IMR-90 (cell line): ENCODE results near the gene ENDOG. TPM values are rescaled to one million over a fixed set of nuclear protein-coding genes. Genes with fewer than 3 reads are reported as not detected.

Experiments
- ATAC-seq: fragments of 200-7000 bp; cut with Tn5 transposase; 2 replicates; pipeline ENCODE4 v1.9.1; 2020; ENCODE audit warnings: low read depth, mild to moderate bottlenecking, moderate library complexity
- BruUV-seq: library from RNA; stranded (reverse); fragments of 400-500 nt; replicated peaks from 2 replicates; lab custom pipeline; 2021; lab: Mats Ljungman, UMichigan
- CTCF ChIA-PET: fragments of 300-600 bp; formaldehyde crosslinking; extraction: SDS; loops from one replicate; lab custom pipeline; 2021; ENCODE audit warnings: antibody characterized with exemption; lab: Yijun Ruan, JAX
- POLR2A ChIA-PET: fragments of 300-600 bp; sonication (Branson Sonifier 250); formaldehyde crosslinking; loops from one replicate; lab custom pipeline; 2022; ENCODE audit warnings: antibody characterized with exemption; ENCODE audit not compliant: unreplicated experiment; lab: Charles Lee
- DNase-seq: peaks from one replicate; pipeline ENCODE4 v3.0.0; 2013
- H2AFZ ChIP-seq: replicated peaks from 2 replicates; pipeline ENCODE3; 2013; ENCODE audit warnings: low read length, mild to moderate bottlenecking; ENCODE audit not compliant: poor library complexity
- H2AK5ac ChIP-seq: 2 replicates; pipeline ENCODE4 v1.6.1; 2013; ENCODE audit warnings: low read depth, low read length, inconsistent platforms
- H2AK9ac ChIP-seq: replicated peaks from 2 replicates; pipeline ENCODE3; 2013; ENCODE audit warnings: mild to moderate bottlenecking, low read depth, low read length, moderate library complexity; ENCODE audit not compliant: poor library complexity
- H2BK120ac ChIP-seq: 2 replicates; pipeline ENCODE4 v1.6.1; 2013; ENCODE audit warnings: low read depth, low read length, inconsistent platforms
- H2BK15ac ChIP-seq: 3 replicates; pipeline ENCODE4 v1.6.1; 2013; ENCODE audit warnings: low read depth, low read length, inconsistent platforms
- H2BK20ac ChIP-seq: 2 replicates; pipeline ENCODE4 v1.6.1; 2013; ENCODE audit warnings: low read depth, mild to moderate bottlenecking, inconsistent platforms, low read length, moderate library complexity
- H2BK5ac ChIP-seq: 2 replicates; pipeline ENCODE4 v1.6.1; 2013; ENCODE audit warnings: mild to moderate bottlenecking, low read depth, low read length, inconsistent platforms; ENCODE audit not compliant: poor library complexity, severe bottlenecking
- H3K14ac ChIP-seq: replicated peaks from 2 replicates; pipeline ENCODE4 v1.6.1; 2013; ENCODE audit warnings: low read depth, low read length, inconsistent platforms
- H3K18ac ChIP-seq: 2 replicates; pipeline ENCODE4 v1.6.1; 2013; ENCODE audit warnings: low read depth, low read length, control low read depth
- H3K23ac ChIP-seq: 2 replicates; pipeline ENCODE4 v1.6.1; 2013; ENCODE audit warnings: low read depth, low read length, inconsistent platforms
- H3K27ac ChIP-seq: 2 replicates; pipeline ENCODE4 v1.5.1; 2013; ENCODE audit warnings: mild to moderate bottlenecking, control low read depth, low read length; ENCODE audit not compliant: insufficient read depth
- H3K27me3 ChIP-seq: 2 replicates; pipeline ENCODE4 v1.6.1; 2013; ENCODE audit warnings: low read length; ENCODE audit not compliant: control insufficient read depth, insufficient read depth
- H3K36me3 ChIP-seq: 2 replicates; pipeline ENCODE4 v1.6.1; 2013; ENCODE audit warnings: low read length, mixed read lengths; ENCODE audit not compliant: control insufficient read depth, insufficient read depth
- H3K4ac ChIP-seq: 2 replicates; pipeline ENCODE4 v1.6.1; 2013; ENCODE audit warnings: low read depth, low read length, inconsistent platforms
- H3K4me1 ChIP-seq: 2 replicates; pipeline ENCODE4 v1.6.1; 2013; ENCODE audit warnings: low read length, mixed read lengths; ENCODE audit not compliant: control insufficient read depth, insufficient read depth
- H3K4me2 ChIP-seq: 2 replicates; pipeline ENCODE4 v1.6.1; 2013; ENCODE audit warnings: low read depth, mild to moderate bottlenecking, control low read depth, low read length, moderate library complexity
- H3K4me3 ChIP-seq: 2 replicates; pipeline ENCODE4 v1.5.1; 2013; ENCODE audit warnings: low read depth, mild to moderate bottlenecking, control low read depth, low read length, moderate library complexity; ENCODE audit not compliant: insufficient read depth
- H3K56ac ChIP-seq: 2 replicates; pipeline ENCODE4 v1.6.1; 2013; ENCODE audit warnings: low read length, inconsistent platforms; ENCODE audit not compliant: insufficient read depth; ENCODE audit errors: extremely low read depth
- H3K79me1 ChIP-seq, 2 experiments: 2 replicates each; pipeline ENCODE4 v1.6.1; 2013; ENCODE audit warnings: low read length in 2 of 2, inconsistent platforms in 1 of 2, low read depth in 1 of 2
- H3K9ac ChIP-seq: 2 replicates; pipeline ENCODE4 v1.6.1; 2013; ENCODE audit warnings: low read depth, low read length, control low read depth
- H3K9me1 ChIP-seq: 2 replicates; pipeline ENCODE4 v1.6.1; 2013; ENCODE audit warnings: low read length, inconsistent platforms; ENCODE audit not compliant: insufficient read depth
- H3K9me3 ChIP-seq: 2 replicates; pipeline ENCODE4 v1.6.1; 2013; ENCODE audit warnings: low read length; ENCODE audit not compliant: control insufficient read depth, insufficient read depth
- H4K20me1 ChIP-seq: 2 replicates; pipeline ENCODE4 v1.6.1; 2013; ENCODE audit warnings: low read length, inconsistent platforms; ENCODE audit not compliant: insufficient read depth
- H4K5ac ChIP-seq: 2 replicates; pipeline ENCODE4 v1.6.1; 2013; ENCODE audit warnings: mild to moderate bottlenecking, low read depth, low read length, control low read depth
- H4K8ac ChIP-seq, 2 experiments: 2 replicates each; pipeline ENCODE4 v1.6.1; 2013; ENCODE audit warnings: low read depth in 2 of 2, low read length in 2 of 2, control low read depth in 1 of 2, inconsistent platforms in 1 of 2
- H4K91ac ChIP-seq: 2 replicates; pipeline ENCODE4 v1.6.1; 2013; ENCODE audit warnings: low read depth, low read length, inconsistent platforms; ENCODE audit not compliant: insufficient read depth
- BHLHE40 ChIP-seq: fragments of 150-350 bp; IDR thresholded peaks from 2 replicates; pipeline ENCODE4 v1.6.1; 2016; ENCODE audit warnings: mild to moderate bottlenecking, low read depth, low read length
- CEBPB ChIP-seq: IDR thresholded peaks from 2 replicates; pipeline ENCODE4 v1.6.1; 2012; ENCODE audit warnings: low read depth, low read length, improper control_type of control experiment
- CHD1 ChIP-seq: IDR thresholded peaks from 2 replicates; pipeline ENCODE4 v1.6.1; 2012; ENCODE audit warnings: low read depth, low read length, improper control_type of control experiment
- ELK1 ChIP-seq: fragments of 150-350 bp; IDR thresholded peaks from 2 replicates; pipeline ENCODE4 v1.6.1; 2016; ENCODE audit warnings: low read depth, mild to moderate bottlenecking, low read length, moderate library complexity, borderline replicate concordance
- MAFK ChIP-seq: IDR thresholded peaks from 2 replicates; pipeline ENCODE4 v1.6.1; 2012; ENCODE audit warnings: low read depth, low read length, improper control_type of control experiment
- MAZ ChIP-seq: IDR thresholded peaks from 2 replicates; pipeline ENCODE4 v1.6.1; 2012; ENCODE audit warnings: low read depth, mild to moderate bottlenecking, low read length, improper control_type of control experiment, moderate library complexity, borderline replicate concordance
- MXI1 ChIP-seq: IDR thresholded peaks from 2 replicates; pipeline ENCODE4 v1.6.1; 2012; ENCODE audit warnings: low read depth, mild to moderate bottlenecking, low read length, moderate library complexity, borderline replicate concordance
- NFE2L2 ChIP-seq: fragments of 150-350 bp; IDR thresholded peaks from 2 replicates; pipeline ENCODE4 v1.6.1; 2016; ENCODE audit warnings: low read depth, mild to moderate bottlenecking, low read length
- POLR2A ChIP-seq: IDR thresholded peaks from 2 replicates; pipeline ENCODE4 v1.6.1; 2012; ENCODE audit warnings: mild to moderate bottlenecking, low read depth, low read length
- RAD21 ChIP-seq: IDR thresholded peaks from 2 replicates; pipeline ENCODE4 v1.6.1; 2012; ENCODE audit warnings: low read length, improper control_type of control experiment
- RFX5 ChIP-seq: IDR thresholded peaks from 2 replicates; pipeline ENCODE4 v1.8.0; 2012; ENCODE audit warnings: low read depth, mild to moderate bottlenecking, low read length, moderate library complexity
- SMC3 ChIP-seq: fragments of 150-350 bp; IDR thresholded peaks from 2 replicates; pipeline ENCODE4 v1.6.1; 2016; ENCODE audit warnings: low read depth, mild to moderate bottlenecking, antibody characterized with exemption, low read length, moderate library complexity
- WGBS, 2 experiments: methylation state at CpG; one replicate each; pipeline versions ENCODE4 v1.1.5 to v1.1.7; 2013; ENCODE audit warnings: missing lambda C conversion rate in 2 of 2; ENCODE audit not compliant: insufficient read length in 1 of 2; ENCODE audit errors: extremely low coverage in 2 of 2; 5-methylcytosine and 5-hydroxymethylcytosine counted together
- dilution Hi-C: fragments of 300-500 bp; cut with HindIII; formaldehyde crosslinking; loops from one replicate; pipeline ENCODE4 v1.14.3; 2018; ENCODE audit warnings: low sequenced_read_pairs; ENCODE audit not compliant: unreplicated experiment
- in situ Hi-C: fragments of 300-500 bp; cut with MboI; formaldehyde crosslinking; loops from 3 replicates; pipeline ENCODE4 v1.14.3; 2019; ENCODE audit warnings: low sequenced_read_pairs, inconsistent platforms, mixed read lengths
- intact Hi-C: fragments of 100-400 bp; cut with micrococcal nuclease; formaldehyde crosslinking; loops from 2 replicates; pipeline ENCODE4 v1.10.0; 2022
- polyA plus RNA-seq, 3 experiments: library from polyadenylated mRNA; depleted of rRNA; stranded (reverse); fragments of >200 nt; gene quantifications; 2 replicates each; pipeline ENCODE4 v1.2.3, GENCODE V29; 2012; ENCODE audit warnings: low replicate concordance in 1 of 3
- total RNA-seq: library from RNA; depleted of rRNA; stranded (reverse); fragments of >200 nt; gene quantifications from 2 replicates; pipeline ENCODE4 v1.2.3, GENCODE V29; 2012
- TF ChIP-seq, protein P1 (sequence below): conservative IDR thresholded peaks from 2 replicates; pipeline ENCODE4 v1.5.1; 2012; ENCODE audit warnings: mild to moderate bottlenecking, low read depth, low read length, improper control_type of control experiment
- TF ChIP-seq, protein P2 (sequence below): fragments of 150-350 bp; IDR thresholded peaks from 2 replicates; pipeline ENCODE4 v1.6.1; 2017; ENCODE audit warnings: mild to moderate bottlenecking, antibody characterized with exemption, low read length, low read depth

The ENDOG gene
- total and polyA plus RNA-seq, 2 of the 4 experiments (the other 2 are of a cell fraction): 9.9 to 16.2 TPM

- ChIA-PET CTCF (interaction anchor here (1.2 to 1.7 kb wide), 2 partner anchors 9 to 10 kb away, joined by 3 to 4 read pairs; partner anchors contain the start of gene ZER1), POLR2A (no interaction called here)
- no peak overlapping the region for H2AFZ ChIP-seq
- no peak overlapping the region for H3K9ac ChIP-seq
- H3K23ac ChIP-seq: no peak overlapping the region
- no peak overlapping the region for H4K5ac ChIP-seq
- WGBS, 2 experiments: 90% methylated on average over 4 of the region's 7 CpGs; no CpG with 5 or more reads in 1 of the 2 experiments
- in situ Hi-C loops (no loop called here), intact Hi-C loops (no loop called here), dilution Hi-C loops (no loop called here)
- H3K4ac ChIP-seq: no peak overlapping the region
- peaks cover 5% of the 10 kb centered on the region; the same call in 1 of the 2 replicates for H3K4me1 ChIP-seq
- H3K18ac ChIP-seq: no peak overlapping the region
- DNase-seq (no peak), ATAC-seq (no peak)
- H2BK20ac ChIP-seq: no peak overlapping the region
- no peak overlapping the region for H3K56ac ChIP-seq
- no TSS peak for BruUV-seq
- H3K79me1 ChIP-seq: no peaks in the 10 kb centered on the region
- no peaks in the 10 kb centered on the region; the same call in 1 of the 2 replicates for H3K9me3 ChIP-seq
- no peak overlapping the region for H3K27ac ChIP-seq
- no peak overlapping the region for H4K91ac ChIP-seq
- no peak overlapping the region for H3K4me3 ChIP-seq
- no peak overlapping the region for H3K4me2 ChIP-seq
- no peaks in the 10 kb centered on the region; the same call in 1 of the 2 replicates for H3K9me1 ChIP-seq
- no peak overlapping the region for H2AK5ac ChIP-seq
- H2AK9ac ChIP-seq: no peak overlapping the region
- H2BK15ac ChIP-seq: no peak overlapping the region
- no peak overlapping the region for H2BK5ac ChIP-seq
- H3K14ac ChIP-seq: no peak overlapping the region
- no peaks in the 10 kb centered on the region for H3K27me3 ChIP-seq
- no peak overlapping the region for H4K8ac ChIP-seq
- no peak overlapping the region for H2BK120ac ChIP-seq
- H3K36me3 ChIP-seq: no peaks in the 10 kb centered on the region
- H4K20me1 ChIP-seq: no peaks in the 10 kb centered on the region
- TF ChIP-seq RFX5: no peak
- no peak for TF ChIP-seq POLR2A
- TF ChIP-seq, protein P1, sequence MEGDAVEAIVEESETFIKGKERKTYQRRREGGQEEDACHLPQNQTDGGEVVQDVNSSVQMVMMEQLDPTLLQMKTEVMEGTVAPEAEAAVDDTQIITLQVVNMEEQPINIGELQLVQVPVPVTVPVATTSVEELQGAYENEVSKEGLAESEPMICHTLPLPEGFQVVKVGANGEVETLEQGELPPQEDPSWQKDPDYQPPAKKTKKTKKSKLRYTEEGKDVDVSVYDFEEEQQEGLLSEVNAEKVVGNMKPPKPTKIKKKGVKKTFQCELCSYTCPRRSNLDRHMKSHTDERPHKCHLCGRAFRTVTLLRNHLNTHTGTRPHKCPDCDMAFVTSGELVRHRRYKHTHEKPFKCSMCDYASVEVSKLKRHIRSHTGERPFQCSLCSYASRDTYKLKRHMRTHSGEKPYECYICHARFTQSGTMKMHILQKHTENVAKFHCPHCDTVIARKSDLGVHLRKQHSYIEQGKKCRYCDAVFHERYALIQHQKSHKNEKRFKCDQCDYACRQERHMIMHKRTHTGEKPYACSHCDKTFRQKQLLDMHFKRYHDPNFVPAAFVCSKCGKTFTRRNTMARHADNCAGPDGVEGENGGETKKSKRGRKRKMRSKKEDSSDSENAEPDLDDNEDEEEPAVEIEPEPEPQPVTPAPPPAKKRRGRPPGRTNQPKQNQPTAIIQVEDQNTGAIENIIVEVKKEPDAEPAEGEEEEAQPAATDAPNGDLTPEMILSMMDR: no peak
- no peak for TF ChIP-seq MAFK
- TF ChIP-seq SMC3: no peak
- no peak for TF ChIP-seq MXI1
- no peak for TF ChIP-seq CHD1
- no peak for TF ChIP-seq ELK1
- no peak for TF ChIP-seq MAZ
- TF ChIP-seq CEBPB: no peak
- TF ChIP-seq, protein P2, sequence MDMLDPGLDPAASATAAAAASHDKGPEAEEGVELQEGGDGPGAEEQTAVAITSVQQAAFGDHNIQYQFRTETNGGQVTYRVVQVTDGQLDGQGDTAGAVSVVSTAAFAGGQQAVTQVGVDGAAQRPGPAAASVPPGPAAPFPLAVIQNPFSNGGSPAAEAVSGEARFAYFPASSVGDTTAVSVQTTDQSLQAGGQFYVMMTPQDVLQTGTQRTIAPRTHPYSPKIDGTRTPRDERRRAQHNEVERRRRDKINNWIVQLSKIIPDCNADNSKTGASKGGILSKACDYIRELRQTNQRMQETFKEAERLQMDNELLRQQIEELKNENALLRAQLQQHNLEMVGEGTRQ: no peak
- no peak for TF ChIP-seq RAD21
- TF ChIP-seq NFE2L2: no peak
- no peak for TF ChIP-seq BHLHE40
These were observed 36.9 kb upstream of the ENDOG start for GRCh38 chr9:128781187-128782070.
